CD14-positive monocyte (primary cell): ENCODE measurements around the gene GYS2. TPM values are rescaled to one million over a fixed set of nuclear protein-coding genes. Genes with fewer than 3 reads are reported as not detected.

Experiments
- DNase-seq, 3 donors: peaks; one replicate each; pipeline ENCODE4 v3.0.0-alpha.2; 2011 to 2022
- H2AFZ ChIP-seq: 2 replicates; pipeline ENCODE4 v1.6.0; 2012; ENCODE audit warnings: mild to moderate bottlenecking, low read depth, low read length, inconsistent platforms; ENCODE audit not compliant: insufficient read depth, poor library complexity, severe bottlenecking
- H3K27ac ChIP-seq, 2 donors: 1 replicate in 1 of 2; 2 replicates in 1 of 2; pipeline ENCODE4 v1.5.1; 2012 to 2013; ENCODE audit warnings: low read length in 2 of 2, control low read depth in 1 of 2, inconsistent platforms in 1 of 2, low read depth in 1 of 2, mild to moderate bottlenecking in 1 of 2
- H3K27me3 ChIP-seq, 2 donors: one replicate each; pipeline versions ENCODE4 v1.6.0 to v1.6.1; 2011 to 2013; ENCODE audit warnings: low read length in 2 of 2; ENCODE audit not compliant: control insufficient read depth in 2 of 2, insufficient read depth in 2 of 2
- H3K36me3 ChIP-seq, 2 donors: replicated peaks in 1 of 2; 1 replicate in 1 of 2; 2 replicates in 1 of 2; pipeline versions ENCODE4 v1.5.1 to v1.6.1; 2012 to 2013; ENCODE audit warnings: low read length in 2 of 2, control low read depth in 1 of 2, inconsistent platforms in 1 of 2, mild to moderate bottlenecking in 1 of 2; ENCODE audit not compliant: insufficient read depth in 2 of 2, control insufficient read depth in 1 of 2
- H3K4me1 ChIP-seq, 2 donors: 1 replicate in 1 of 2; 2 replicates in 1 of 2; pipeline versions ENCODE4 v1.5.1 to v1.6.1; 2012 to 2013; ENCODE audit warnings: low read length in 2 of 2, control low read depth in 1 of 2, inconsistent platforms in 1 of 2, mild to moderate bottlenecking in 1 of 2, moderate library complexity in 1 of 2; ENCODE audit not compliant: insufficient read depth in 2 of 2, control insufficient read depth in 1 of 2
- H3K4me2 ChIP-seq: replicated peaks from 2 replicates; pipeline ENCODE3; 2012; ENCODE audit warnings: low read length, moderate library complexity, mild to moderate bottlenecking; ENCODE audit not compliant: poor library complexity, severe bottlenecking; ENCODE audit errors: extremely low read depth
- H3K4me3 ChIP-seq, 3 experiments: fragments of 200-600 bp in 1 of 3; sonication (generic) in 1 of 3; replicated peaks in 1 of 3; 1 replicate in 2 of 3; 2 replicates in 1 of 3; pipeline ENCODE4 v1.5.1; 2011 to 2013; ENCODE audit warnings: low read length in 3 of 3, mild to moderate bottlenecking in 3 of 3, control low read depth in 2 of 3, low read depth in 2 of 3, inconsistent platforms in 1 of 3, moderate library complexity in 1 of 3
- H3K79me2 ChIP-seq: 2 replicates; pipeline ENCODE4 v1.6.0; 2012; ENCODE audit warnings: mild to moderate bottlenecking, control low read depth, inconsistent platforms, low read length, moderate library complexity; ENCODE audit not compliant: insufficient read depth
- H3K9ac ChIP-seq: 2 replicates; pipeline ENCODE4 v1.6.0; 2017; ENCODE audit warnings: low read length, mild to moderate bottlenecking; ENCODE audit not compliant: insufficient read depth, poor library complexity, severe bottlenecking
- H3K9me3 ChIP-seq, 2 donors: replicated peaks in 1 of 2; 1 replicate in 1 of 2; 2 replicates in 1 of 2; pipeline versions ENCODE4 v1.5.1 to v1.6.1; 2012 to 2013; ENCODE audit warnings: low read length in 2 of 2, control low read depth in 1 of 2; ENCODE audit not compliant: control insufficient read depth in 1 of 2, insufficient read depth in 1 of 2
- H4K20me1 ChIP-seq: 2 replicates; pipeline ENCODE4 v1.6.0; 2012; ENCODE audit warnings: mild to moderate bottlenecking, low read length, control low read depth, moderate library complexity; ENCODE audit not compliant: insufficient read depth
- H3K27ac Mint-ChIP-seq, 7 donors: one replicate each; pipeline ENCODE4 v1.8.0; 2020; ENCODE audit warnings: mild to moderate bottlenecking in 7 of 7, mixed read lengths in 7 of 7, moderate library complexity in 6 of 7, inconsistent platforms in 2 of 7
- H3K27me3 Mint-ChIP-seq, 3 donors: one replicate each; pipeline ENCODE4 v1.8.0; 2021 to 2022; ENCODE audit warnings: low read depth in 3 of 3, mild to moderate bottlenecking in 3 of 3, mixed read lengths in 3 of 3, moderate library complexity in 3 of 3, inconsistent platforms in 1 of 3
- H3K36me3 Mint-ChIP-seq, 2 donors: one replicate each; pipeline ENCODE4 v1.8.0; 2020; ENCODE audit warnings: mixed read lengths in 2 of 2, inconsistent platforms in 1 of 2, mild to moderate bottlenecking in 1 of 2
- H3K4me1 Mint-ChIP-seq: one replicate; pipeline ENCODE4 v1.8.0; 2020; ENCODE audit warnings: mild to moderate bottlenecking, mixed read lengths
- H3K4me3 Mint-ChIP-seq, 2 donors: one replicate each; pipeline ENCODE4 v1.8.0; 2020; ENCODE audit warnings: mild to moderate bottlenecking in 2 of 2, mixed read lengths in 2 of 2, moderate library complexity in 1 of 2
- H3K9me3 Mint-ChIP-seq, 7 donors: one replicate each; pipeline ENCODE4 v1.8.0; 2020 to 2022; ENCODE audit warnings: mixed read lengths in 7 of 7, mild to moderate bottlenecking in 6 of 7, moderate library complexity in 6 of 7, inconsistent platforms in 2 of 7
- WGBS: methylation state at CpG from one replicate; pipeline ENCODE4 v1.1.5; 2013; ENCODE audit warnings: missing lambda C conversion rate; ENCODE audit not compliant: insufficient coverage; 5-methylcytosine and 5-hydroxymethylcytosine counted together
- intact Hi-C, 2 donors: fragments of 100-400 bp; cut with micrococcal nuclease; formaldehyde crosslinking; loops; one replicate each; pipeline versions ENCODE4 v1.15.0 to v1.15.1; 2023
- polyA plus RNA-seq, 3 donors: library from polyadenylated mRNA; depleted of rRNA in 1 of 3; unstranded in 2 of 3; stranded (reverse) in 1 of 3; fragments of 300-500 nt in 2 of 3; fragments of >200 nt in 1 of 3; fragmentation: Illumina TruSeq in 2 of 3; gene quantifications; 1 replicate in 2 of 3; 2 replicates in 1 of 3; pipeline ENCODE4 v1.2.3, GENCODE V29; 2012 to 2021
- TF ChIP-seq, protein P1 (sequence below): fragments of 200-600 bp; IDR thresholded peaks from one replicate; pipeline ENCODE4 v1.8.0; 2022; ENCODE audit warnings: antibody characterized with exemption, mild to moderate bottlenecking

GYS2 gene
- polyA plus RNA-seq, 3 donors, result not detected

DNA sequence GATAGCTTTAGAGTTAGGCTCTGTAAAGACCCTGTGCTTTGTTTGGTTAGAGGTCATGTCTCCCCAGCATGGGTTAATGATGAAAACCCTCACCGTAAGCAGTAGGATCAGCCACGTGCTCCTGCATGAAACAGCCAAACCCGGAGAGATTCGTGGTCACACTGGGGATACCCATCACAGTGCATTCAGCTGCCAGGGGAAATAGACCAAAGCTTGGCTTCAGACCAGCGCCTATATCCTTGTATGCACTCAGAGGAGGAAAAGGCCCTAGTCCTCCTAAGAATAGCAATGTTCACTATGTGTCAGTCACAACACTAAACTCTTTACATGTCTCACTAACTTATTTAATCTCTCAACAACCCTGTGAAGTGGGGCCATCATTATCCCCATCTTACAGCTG is 62.2 kb downstream of the GYS2 start:
- no peaks in the 10 kb centered on the region for H3K4me1 ChIP-seq
- no peaks in the 10 kb centered on the region for H3K9me3 ChIP-seq
- no peak overlapping the region for H2AFZ ChIP-seq
- no peak overlapping the region for H3K27ac Mint-ChIP-seq
- peaks cover 0 to 2% (median 0%) of the 10 kb centered on the region in 3 donors for H3K27me3 Mint-ChIP-seq
- H3K9ac ChIP-seq, result no peak overlapping the region
- 11% methylated on average over 5 of the region's 5 CpGs for WGBS
- no peak overlapping the region for H3K4me3 Mint-ChIP-seq
- DNase-seq, result no peak
- no peak overlapping the region for H3K27ac ChIP-seq
- no peaks in the 10 kb centered on the region for H3K36me3 Mint-ChIP-seq
- H4K20me1 ChIP-seq, result no peaks in the 10 kb centered on the region
- intact Hi-C loops, result no loop called here
- no peaks in the 10 kb centered on the region for H3K79me2 ChIP-seq
- no peaks in the 10 kb centered on the region for H3K9me3 Mint-ChIP-seq
- no peaks in the 10 kb centered on the region for H3K4me1 Mint-ChIP-seq
- TF ChIP-seq, protein P1, sequence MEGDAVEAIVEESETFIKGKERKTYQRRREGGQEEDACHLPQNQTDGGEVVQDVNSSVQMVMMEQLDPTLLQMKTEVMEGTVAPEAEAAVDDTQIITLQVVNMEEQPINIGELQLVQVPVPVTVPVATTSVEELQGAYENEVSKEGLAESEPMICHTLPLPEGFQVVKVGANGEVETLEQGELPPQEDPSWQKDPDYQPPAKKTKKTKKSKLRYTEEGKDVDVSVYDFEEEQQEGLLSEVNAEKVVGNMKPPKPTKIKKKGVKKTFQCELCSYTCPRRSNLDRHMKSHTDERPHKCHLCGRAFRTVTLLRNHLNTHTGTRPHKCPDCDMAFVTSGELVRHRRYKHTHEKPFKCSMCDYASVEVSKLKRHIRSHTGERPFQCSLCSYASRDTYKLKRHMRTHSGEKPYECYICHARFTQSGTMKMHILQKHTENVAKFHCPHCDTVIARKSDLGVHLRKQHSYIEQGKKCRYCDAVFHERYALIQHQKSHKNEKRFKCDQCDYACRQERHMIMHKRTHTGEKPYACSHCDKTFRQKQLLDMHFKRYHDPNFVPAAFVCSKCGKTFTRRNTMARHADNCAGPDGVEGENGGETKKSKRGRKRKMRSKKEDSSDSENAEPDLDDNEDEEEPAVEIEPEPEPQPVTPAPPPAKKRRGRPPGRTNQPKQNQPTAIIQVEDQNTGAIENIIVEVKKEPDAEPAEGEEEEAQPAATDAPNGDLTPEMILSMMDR, result no peak
- H3K4me2 ChIP-seq, result no peak overlapping the region
- no peak overlapping the region for H3K4me3 ChIP-seq
- no peaks in the 10 kb centered on the region for H3K27me3 ChIP-seq
- no peaks in the 10 kb centered on the region for H3K36me3 ChIP-seq

DNA sequence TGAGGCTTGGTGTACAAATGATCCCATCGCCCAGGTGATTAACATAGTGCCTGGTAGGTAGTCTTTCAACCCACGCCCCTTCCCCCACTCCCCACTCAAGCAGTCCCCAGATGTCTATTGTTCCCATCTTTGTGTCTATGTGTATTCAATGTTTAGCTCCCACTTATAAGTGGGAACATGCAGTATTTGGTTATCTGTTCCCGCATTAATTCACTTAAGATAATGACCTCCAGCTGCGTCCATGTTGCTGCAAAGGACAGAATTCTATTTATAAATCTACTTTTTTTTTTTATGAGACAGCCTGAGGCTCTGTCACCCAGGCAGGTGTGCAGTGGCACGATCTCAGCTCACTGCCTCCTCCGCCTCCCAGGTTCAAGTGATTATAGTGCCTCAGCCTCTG is 62.9 kb downstream of the GYS2 start:
- Histone ChIP-seq H3K27me3 (no peaks in the 10 kb centered on the region), H3K9me3 (no peaks in the 10 kb centered on the region), H3K36me3 (no peaks in the 10 kb centered on the region), H3K4me2 (no peak overlapping the region), H3K79me2 (no peaks in the 10 kb centered on the region), H2AFZ (no peak overlapping the region), H3K9ac (no peak overlapping the region), H4K20me1 (no peaks in the 10 kb centered on the region), H3K4me1 (no peaks in the 10 kb centered on the region), H3K27ac (no peak overlapping the region), H3K4me3 (no peak overlapping the region)
- no peak for DNase-seq
- Mint-ChIP-seq H3K36me3 (no peaks in the 10 kb centered on the region), H3K27ac (no peak overlapping the region), H3K4me3 (no peak overlapping the region), H3K27me3 (peaks cover 0 to 3% (median 2%) of the 10 kb centered on the region in 3 donors), H3K4me1 (no peaks in the 10 kb centered on the region), H3K9me3 (no peaks in the 10 kb centered on the region)
- TF ChIP-seq, protein P1, result no peak
- 100% methylated on average over 1 of the region's 6 CpGs for WGBS
- intact Hi-C loops, result no loop called here
